Osteoblast (primary cell): ENCODE measurements around the gene LHPP. TPM values are rescaled to one million over a fixed set of nuclear protein-coding genes. Genes with fewer than 3 reads are reported as not detected.

ENCODE experiments used
- DNase-seq: peaks from one replicate; pipeline ENCODE4 v3.0.0; 2011; ENCODE audit warnings: low spot score, mixed read lengths; ENCODE audit not compliant: insufficient read length; ENCODE audit errors: missing footprints
- H2AFZ ChIP-seq: 2 replicates; pipeline ENCODE4 v1.6.0; 2011; ENCODE audit warnings: mild to moderate bottlenecking, low read length
- H3K27ac ChIP-seq: 2 replicates; pipeline ENCODE4 v1.5.1; 2011; ENCODE audit warnings: mild to moderate bottlenecking, low read depth, low read length, moderate library complexity
- H3K27me3 ChIP-seq: 2 replicates; pipeline ENCODE4 v1.6.0; 2012; ENCODE audit warnings: mild to moderate bottlenecking, control low read depth, inconsistent platforms, low read length, moderate library complexity; ENCODE audit not compliant: insufficient read depth
- H3K36me3 ChIP-seq: 2 replicates; pipeline ENCODE4 v1.5.1; 2011; ENCODE audit warnings: mild to moderate bottlenecking, low read length, control low read depth, moderate library complexity; ENCODE audit not compliant: insufficient read depth
- H3K4me1 ChIP-seq: 2 replicates; pipeline ENCODE4 v1.5.1; 2011; ENCODE audit warnings: mild to moderate bottlenecking, low read length, control low read depth, moderate library complexity; ENCODE audit not compliant: insufficient read depth
- H3K4me2 ChIP-seq: 2 replicates; pipeline ENCODE4 v1.6.0; 2011; ENCODE audit warnings: mild to moderate bottlenecking, low read length; ENCODE audit not compliant: insufficient read depth
- H3K4me3 ChIP-seq: fragments of 200-600 bp; sonication (generic); 3 replicates; pipeline ENCODE4 v1.5.1; 2012; ENCODE audit warnings: mild to moderate bottlenecking, low read length, inconsistent platforms; ENCODE audit not compliant: insufficient read depth
- H3K79me2 ChIP-seq: 2 replicates; pipeline ENCODE4 v1.6.0; 2012; ENCODE audit warnings: mild to moderate bottlenecking, low read length, control low read depth, inconsistent platforms; ENCODE audit not compliant: insufficient read depth
- H3K9me3 ChIP-seq: 2 replicates; pipeline ENCODE4 v1.5.1; 2011; ENCODE audit warnings: low read depth, low read length, control low read depth
- H4K20me1 ChIP-seq: 2 replicates; pipeline ENCODE4 v1.6.0; 2012; ENCODE audit warnings: mild to moderate bottlenecking, low read length, control low read depth; ENCODE audit not compliant: insufficient read depth
- total RNA-seq: library from RNA; depleted of rRNA; stranded (reverse); fragments of >200 nt; gene quantifications from 2 replicates; pipeline ENCODE4 v1.2.3, GENCODE V29; 2012
- TF ChIP-seq, protein P1 (sequence below): IDR thresholded peaks from 2 replicates; pipeline ENCODE4 v1.5.1; 2011; ENCODE audit warnings: mild to moderate bottlenecking, low read depth, low read length, moderate library complexity; ENCODE audit errors: extremely low read depth

Gene LHPP
- total RNA-seq, 1 donor: 17.7 TPM

DNA sequence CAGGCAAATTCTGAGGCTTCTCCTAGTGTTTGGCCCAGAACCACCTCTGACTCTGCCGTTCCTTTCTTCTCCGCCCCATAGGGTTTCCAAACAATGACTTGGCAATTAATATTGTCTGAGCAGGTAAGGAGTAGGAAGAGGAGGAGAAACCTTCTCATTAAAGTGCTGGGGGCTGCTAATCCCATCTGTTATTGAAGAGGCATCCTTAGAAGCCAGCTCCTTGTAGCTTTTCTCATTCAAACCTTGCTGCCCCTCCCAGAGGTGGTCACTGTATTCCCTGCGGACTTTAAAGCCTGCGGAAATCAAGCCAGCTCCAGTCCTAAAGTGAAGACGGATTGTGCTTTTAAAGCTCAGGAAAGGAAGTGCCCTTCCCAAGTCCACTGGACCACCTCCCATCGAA, 10.3 kb upstream of the LHPP start:
- H3K36me3 ChIP-seq: no peaks in the 10 kb centered on the region
- H3K4me3 ChIP-seq: no peak overlapping the region
- no peaks in the 10 kb centered on the region for H3K9me3 ChIP-seq
- no peaks in the 10 kb centered on the region for H3K79me2 ChIP-seq
- no peaks in the 10 kb centered on the region for H3K4me1 ChIP-seq
- no peak overlapping the region for H3K4me2 ChIP-seq
- H3K27me3 ChIP-seq: peaks cover 89% of the 10 kb centered on the region
- no peaks in the 10 kb centered on the region for H4K20me1 ChIP-seq
- H2AFZ ChIP-seq: no peak overlapping the region
- H3K27ac ChIP-seq: no peak overlapping the region
- DNase-seq: no peak
- TF ChIP-seq, protein P1, sequence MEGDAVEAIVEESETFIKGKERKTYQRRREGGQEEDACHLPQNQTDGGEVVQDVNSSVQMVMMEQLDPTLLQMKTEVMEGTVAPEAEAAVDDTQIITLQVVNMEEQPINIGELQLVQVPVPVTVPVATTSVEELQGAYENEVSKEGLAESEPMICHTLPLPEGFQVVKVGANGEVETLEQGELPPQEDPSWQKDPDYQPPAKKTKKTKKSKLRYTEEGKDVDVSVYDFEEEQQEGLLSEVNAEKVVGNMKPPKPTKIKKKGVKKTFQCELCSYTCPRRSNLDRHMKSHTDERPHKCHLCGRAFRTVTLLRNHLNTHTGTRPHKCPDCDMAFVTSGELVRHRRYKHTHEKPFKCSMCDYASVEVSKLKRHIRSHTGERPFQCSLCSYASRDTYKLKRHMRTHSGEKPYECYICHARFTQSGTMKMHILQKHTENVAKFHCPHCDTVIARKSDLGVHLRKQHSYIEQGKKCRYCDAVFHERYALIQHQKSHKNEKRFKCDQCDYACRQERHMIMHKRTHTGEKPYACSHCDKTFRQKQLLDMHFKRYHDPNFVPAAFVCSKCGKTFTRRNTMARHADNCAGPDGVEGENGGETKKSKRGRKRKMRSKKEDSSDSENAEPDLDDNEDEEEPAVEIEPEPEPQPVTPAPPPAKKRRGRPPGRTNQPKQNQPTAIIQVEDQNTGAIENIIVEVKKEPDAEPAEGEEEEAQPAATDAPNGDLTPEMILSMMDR: no peak

DNA sequence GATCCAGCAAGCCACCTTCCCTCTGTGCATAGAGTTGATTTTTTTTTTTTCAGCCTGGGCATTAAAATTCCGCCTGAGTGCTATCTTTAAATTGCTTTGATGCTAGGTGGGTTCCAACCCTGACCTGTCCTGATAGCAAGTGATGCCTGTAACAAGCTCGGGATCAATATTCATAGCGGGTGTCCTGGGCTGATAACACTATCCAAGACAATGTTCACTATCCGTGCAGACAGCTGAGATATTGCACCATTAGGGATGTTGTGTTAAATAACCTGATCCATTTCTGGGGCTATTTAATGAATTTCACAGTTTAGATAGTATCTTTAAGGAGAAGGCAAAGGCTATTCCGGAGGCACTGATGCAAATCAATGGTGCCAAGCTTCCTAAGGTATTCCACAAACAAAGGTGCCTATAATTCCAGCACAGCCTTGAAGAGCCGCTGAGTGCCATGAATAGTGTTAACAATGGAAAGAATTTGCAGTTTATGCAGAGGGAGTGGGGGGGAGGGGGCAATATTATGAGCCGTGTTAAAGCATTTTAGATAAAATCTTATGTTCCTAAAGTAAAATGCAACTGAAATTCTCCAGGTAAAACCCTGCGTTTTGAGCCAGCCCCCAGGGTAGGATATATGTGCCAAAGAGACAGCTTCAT, 7.5 kb upstream of the LHPP start:
- TF ChIP-seq, protein P1: no peak
- H3K79me2 ChIP-seq: no peaks in the 10 kb centered on the region
- no peak for DNase-seq
- H4K20me1 ChIP-seq: no peaks in the 10 kb centered on the region
- peaks cover 72% of the 10 kb centered on the region for H3K27me3 ChIP-seq
- H3K4me3 ChIP-seq: no peak overlapping the region
- no peaks in the 10 kb centered on the region for H3K9me3 ChIP-seq
- H3K27ac ChIP-seq: no peak overlapping the region
- H3K4me2 ChIP-seq: no peak overlapping the region
- H3K4me1 ChIP-seq: no peaks in the 10 kb centered on the region
- H3K36me3 ChIP-seq: no peaks in the 10 kb centered on the region
- H2AFZ ChIP-seq: no peak overlapping the region

DNA sequence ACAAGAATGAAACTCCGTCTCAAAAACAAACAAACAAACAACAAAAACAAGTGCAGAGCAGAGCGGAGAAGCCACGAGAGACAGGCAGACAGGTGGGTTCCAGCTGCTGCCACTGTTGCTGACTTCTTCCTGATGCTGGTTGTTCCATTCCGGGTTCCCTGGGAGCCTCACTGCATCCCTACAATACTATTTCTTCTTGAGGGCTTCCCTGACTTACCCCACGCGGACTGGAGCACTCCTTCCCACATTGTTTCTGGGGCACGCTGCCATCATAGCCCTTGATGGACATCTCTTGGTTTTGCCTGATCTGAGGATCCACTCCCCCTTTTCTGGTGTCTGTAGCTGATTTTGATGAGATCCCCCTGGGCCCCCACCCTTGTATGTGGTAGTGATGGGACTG, 6.2 kb upstream of the LHPP start:
- no peak overlapping the region for H3K27ac ChIP-seq
- H3K4me3 ChIP-seq: no peak overlapping the region
- H3K4me1 ChIP-seq: no peaks in the 10 kb centered on the region
- no peaks in the 10 kb centered on the region for H3K79me2 ChIP-seq
- no peak overlapping the region for H3K4me2 ChIP-seq
- H2AFZ ChIP-seq: no peak overlapping the region
- no peak for DNase-seq
- H3K9me3 ChIP-seq: no peaks in the 10 kb centered on the region
- H3K36me3 ChIP-seq: no peaks in the 10 kb centered on the region
- H4K20me1 ChIP-seq: no peaks in the 10 kb centered on the region
- TF ChIP-seq, protein P1: no peak
- H3K27me3 ChIP-seq: peaks cover 60% of the 10 kb centered on the region

DNA sequence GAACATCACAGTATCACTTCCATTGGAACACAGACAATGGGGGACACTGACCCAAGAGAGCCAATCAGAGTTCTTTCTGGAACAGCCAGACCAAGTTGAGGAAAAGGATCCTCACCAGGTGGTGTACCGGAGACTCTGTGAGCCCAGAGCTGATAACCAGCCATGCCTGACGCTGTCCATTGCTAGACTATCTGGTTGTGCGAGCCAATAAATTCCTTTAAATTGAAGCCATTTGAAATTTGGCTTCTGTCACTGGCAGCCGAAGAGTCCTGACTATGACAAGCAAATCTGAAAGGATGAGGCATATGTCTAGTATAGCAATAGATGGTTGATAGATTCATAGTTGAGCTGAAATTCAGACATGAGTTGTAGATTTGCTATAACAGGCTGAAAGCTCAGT, 3.1 kb upstream of the LHPP start:
- Histone ChIP-seq H4K20me1 (no peaks in the 10 kb centered on the region), H3K4me2 (no peak overlapping the region), H3K79me2 (no peaks in the 10 kb centered on the region), H3K36me3 (no peaks in the 10 kb centered on the region), H3K27ac (no peak overlapping the region), H3K27me3 (peaks cover 34% of the 10 kb centered on the region), H2AFZ (no peak overlapping the region), H3K4me3 (no peak overlapping the region), H3K4me1 (no peaks in the 10 kb centered on the region), H3K9me3 (no peaks in the 10 kb centered on the region)
- DNase-seq: no peak
- TF ChIP-seq, protein P1: no peak
